ENCODE results near the gene CHD9NB.

The CHD9NB gene

GRCh38 chr16:53052519-53053501 lies at the start of gene CHD9NB:
Gene CHD9NB (minus strand): TSS chr16:53052897. CDS start chr16:53044158, 8,739 bp downstream.
- peak; percentile 91 for DNase-seq

GRCh38 chr16:53100889-53101288 lies 48.2 kb upstream of the CHD9NB start:
- no peak for DNase-seq

GRCh38 chr16:53100131-53100748 lies 47.5 kb upstream of the CHD9NB start:
- no peak for DNase-seq

GRCh38 chr16:53099318-53100130 lies 46.8 kb upstream of the CHD9NB start:
- peak; percentile 99 for DNase-seq

- peak; percentile 90 for DNase-seq
These were observed 46.0 kb upstream of the CHD9NB start for GRCh38 chr16:53098526-53099317.

- DNase-seq = no peak
These were observed 44.5 kb upstream of the CHD9NB start for GRCh38 chr16:53097190-53097589.

GRCh38 chr16:53094013-53094630 lies 41.4 kb upstream of the CHD9NB start:
- DNase-seq = no peak

- no peak for DNase-seq
These were observed 40.6 kb upstream of the CHD9NB start for GRCh38 chr16:53093162-53093744.

GRCh38 chr16:53092284-53092683 lies 39.6 kb upstream of the CHD9NB start:
- DNase-seq = no peak

- DNase-seq = peak; percentile 7
These were observed 38.9 kb upstream of the CHD9NB start for GRCh38 chr16:53091466-53092211.

GRCh38 chr16:53090591-53091411 lies 38.1 kb upstream of the CHD9NB start:
- no peak for DNase-seq

- DNase-seq = no peak
These were observed 37.5 kb upstream of the CHD9NB start for GRCh38 chr16:53090286-53090590.

GRCh38 chr16:53089434-53090285 lies 37.0 kb upstream of the CHD9NB start:
- DNase-seq = no peak

- DNase-seq = no peak
These were observed 34.4 kb upstream of the CHD9NB start for GRCh38 chr16:53087101-53087500.

GRCh38 chr16:53085931-53086421 lies 33.3 kb upstream of the CHD9NB start:
- no peak for DNase-seq

GRCh38 chr16:53085369-53085843 lies 32.7 kb upstream of the CHD9NB start:
- DNase-seq = no peak

- no peak for DNase-seq
These were observed 32.1 kb upstream of the CHD9NB start for GRCh38 chr16:53084746-53085334.

GRCh38 chr16:53084141-53084541 lies 31.4 kb upstream of the CHD9NB start:
- DNase-seq = no peak

Data from kidney glomerular epithelial cell (primary cell).